HCT116 (cell line): Measurements from ENCODE around the gene AMZ1. TPM values are rescaled to one million over a fixed set of nuclear protein-coding genes. Genes with fewer than 3 reads are reported as not detected.

Source experiments
- ATAC-seq: fragments of 200-7000 bp; cut with Tn5 transposase; 2 replicates; pipeline ENCODE4 v1.9.1; 2020; ENCODE audit warnings: mild to moderate bottlenecking, moderate library complexity
- BruUV-seq: library from RNA; stranded (reverse); fragments of 400-500 nt; replicated peaks from 2 replicates; lab custom pipeline; 2021; lab: Mats Ljungman, UMichigan
- CTCF ChIA-PET: fragments of 300-600 bp; sonication (Branson Sonifier 250); formaldehyde crosslinking; loops from one replicate; lab custom pipeline; 2021; ENCODE audit warnings: antibody characterized with exemption; lab: Charles Lee
- POLR2A ChIA-PET: fragments of 300-600, 350-600 bp; sonication (Branson Sonifier 250); formaldehyde crosslinking; loops from one replicate; lab custom pipeline; 2021; ENCODE audit warnings: antibody characterized with exemption; lab: Charles Lee
- RAD21 ChIA-PET, 2 experiments: fragments of 300-600 bp; sonication (Branson Sonifier 250); formaldehyde crosslinking; loops; one replicate each; lab custom pipeline; 2023; ENCODE audit warnings: low total read pairs in 2 of 2; ENCODE audit not compliant: uncharacterized antibody in 2 of 2, unreplicated experiment in 2 of 2, low non-redundant PET in 1 of 2; lab: Charles Lee
- DNase-seq: peaks from one replicate; pipeline ENCODE4 v3.0.0-alpha.2; 2010; ENCODE audit warnings: low read depth, low spot score
- H2AFZ ChIP-seq: fragments of 200-600 bp; shearing (Covaris generic), sonication (generic); 2 replicates; pipeline ENCODE4 v1.6.1; 2017; ENCODE audit warnings: low read depth, mixed run types, mixed read lengths, antibody characterized with exemption, low read length; ENCODE audit not compliant: poor library complexity, severe bottlenecking
- H3K27ac ChIP-seq: 2 replicates; pipeline ENCODE4 v1.5.1; 2012; ENCODE audit warnings: low read depth, low read length
- H3K27me3 ChIP-seq: fragments of 200-600 bp; sonication (generic); 2 replicates; pipeline ENCODE4 v1.6.1; 2016; ENCODE audit warnings: mixed run types, low read length, mixed read lengths; ENCODE audit not compliant: insufficient read depth
- H3K36me3 ChIP-seq, 2 experiments: fragments of 200-500 bp in 1 of 2; fragments of 200-600 bp in 1 of 2; sonication (Bioruptor generic) in 1 of 2; sonication (generic) in 1 of 2; 2 replicates each; pipeline versions ENCODE4 v1.5.1 to v1.6.1; 2014 to 2016; ENCODE audit warnings: low read length in 2 of 2, inconsistent platforms in 1 of 2, mixed read lengths in 1 of 2, mixed run types in 1 of 2; ENCODE audit not compliant: insufficient read depth in 2 of 2, control insufficient read depth in 1 of 2
- H3K4me1 ChIP-seq, 2 experiments: fragments of 200-600 bp in 1 of 2; sonication (generic) in 1 of 2; 2 replicates each; pipeline versions ENCODE4 v1.5.1 to v1.6.1; 2012 to 2017; ENCODE audit warnings: low read length in 2 of 2, inconsistent platforms in 1 of 2, mild to moderate bottlenecking in 1 of 2, mixed read lengths in 1 of 2, mixed run types in 1 of 2, moderate library complexity in 1 of 2; ENCODE audit not compliant: insufficient read depth in 2 of 2, control insufficient read depth in 1 of 2
- H3K4me2 ChIP-seq: fragments of 200-600 bp; sonication (generic); 2 replicates; pipeline ENCODE4 v1.6.1; 2017; ENCODE audit warnings: mixed run types, low read length, mixed read lengths
- H3K4me3 ChIP-seq, 2 experiments: fragments of 200-600 bp in 1 of 2; sonication (generic) in 1 of 2; replicated peaks in 1 of 2; 2 replicates each; pipeline ENCODE4 v1.5.1; 2011 to 2016; ENCODE audit warnings: low read length in 2 of 2, control low read depth in 1 of 2, low read depth in 1 of 2, mild to moderate bottlenecking in 1 of 2, mixed read lengths in 1 of 2, mixed run types in 1 of 2
- H3K79me2 ChIP-seq: fragments of 200-600 bp; sonication (generic); 2 replicates; pipeline ENCODE4 v1.6.1; 2017; ENCODE audit warnings: mild to moderate bottlenecking, mixed run types, low read length, moderate library complexity, mixed read lengths; ENCODE audit not compliant: insufficient read depth
- H3K9ac ChIP-seq: fragments of 200-600 bp; sonication (generic); 2 replicates; pipeline ENCODE4 v1.6.1; 2016; ENCODE audit warnings: low read length, mixed read lengths
- H3K9me2 ChIP-seq: fragments of 200-600 bp; sonication (generic), shearing (Covaris generic); 2 replicates; pipeline ENCODE4 v1.6.1; 2017; ENCODE audit warnings: mixed run types, mild to moderate bottlenecking, moderate library complexity; ENCODE audit not compliant: insufficient read depth
- H3K9me3 ChIP-seq, 2 experiments: fragments of 200-500 bp in 1 of 2; fragments of 200-600 bp in 1 of 2; sonication (Bioruptor generic) in 1 of 2; sonication (generic) in 1 of 2; 2 replicates each; pipeline ENCODE4 v1.6.1; 2014 to 2017; ENCODE audit warnings: low read length in 2 of 2, mixed read lengths in 2 of 2, inconsistent platforms in 1 of 2, low read depth in 1 of 2, mild to moderate bottlenecking in 1 of 2, mixed run types in 1 of 2, moderate library complexity in 1 of 2; ENCODE audit not compliant: control insufficient read depth in 1 of 2, insufficient read depth in 1 of 2
- H4K20me1 ChIP-seq: fragments of 200-600 bp; sonication (generic), shearing (Covaris generic); 2 replicates; pipeline ENCODE4 v1.6.1; 2017; ENCODE audit warnings: mixed run types, mild to moderate bottlenecking, moderate library complexity; ENCODE audit not compliant: insufficient read depth
- CEBPB ChIP-seq: IDR thresholded peaks from 2 replicates; pipeline ENCODE4 v1.6.1; 2012; ENCODE audit warnings: low read depth
- ELF1 ChIP-seq: IDR thresholded peaks from 2 replicates; pipeline ENCODE4 v1.6.1; 2012; ENCODE audit warnings: low read depth, borderline replicate concordance
- EZH2phosphoT487 ChIP-seq: fragments of 200-600 bp; IDR thresholded peaks from 2 replicates; pipeline ENCODE4 v1.6.1; 2018; ENCODE audit warnings: antibody characterized with exemption, borderline replicate concordance
- JUND ChIP-seq: IDR thresholded peaks from 2 replicates; pipeline ENCODE4 v1.6.1; 2012
- POLR2A ChIP-seq: IDR thresholded peaks from 2 replicates; pipeline ENCODE4 v1.7.0; 2011; ENCODE audit warnings: borderline replicate concordance; ENCODE audit not compliant: insufficient read depth, insufficient read length; ENCODE audit errors: extremely low read depth
- POLR2AphosphoS5 ChIP-seq: IDR thresholded peaks from 2 replicates; pipeline ENCODE4 v1.6.1; 2011; ENCODE audit warnings: mild to moderate bottlenecking, low read depth, low read length, moderate library complexity
- SIN3A ChIP-seq: IDR thresholded peaks from 2 replicates; pipeline ENCODE4 v1.6.1; 2012; ENCODE audit warnings: low read depth
- YY1 ChIP-seq: IDR thresholded peaks from 2 replicates; pipeline ENCODE4 v1.6.1; 2011; ENCODE audit warnings: low read length, low read depth, moderate library complexity, mild to moderate bottlenecking; ENCODE audit not compliant: insufficient replicate concordance; ENCODE audit errors: extremely low read depth
- ZNF274 ChIP-seq: fragments of 200-500 bp; sonication (Bioruptor generic); IDR thresholded peaks from 2 replicates; pipeline ENCODE4 v1.6.1; 2014; ENCODE audit warnings: mild to moderate bottlenecking, low read depth, low read length, inconsistent platforms
- intact Hi-C: fragments of 100-400 bp; cut with micrococcal nuclease; formaldehyde crosslinking; loops from 2 replicates; pipeline ENCODE4 v1.10.0; 2022
- total RNA-seq: library from RNA; stranded (reverse); gene quantifications from one replicate; pipeline ENCODE4 v1.2.1, GENCODE V29; 2021; ENCODE audit not compliant: unreplicated experiment
- TF ChIP-seq, protein P1 (sequence below), 3 experiments: fragments of 200-600 bp in 1 of 3; sonication (generic) in 1 of 3; IDR thresholded peaks in 2 of 3; conservative IDR thresholded peaks in 1 of 3; 2 replicates each; pipeline ENCODE4 v1.5.1; 2012 to 2017; ENCODE audit warnings: low read depth in 2 of 3, low read length in 2 of 3, antibody characterized with exemption in 1 of 3, borderline replicate concordance in 1 of 3, control low read depth in 1 of 3, mild to moderate bottlenecking in 1 of 3, mixed read lengths in 1 of 3, mixed run types in 1 of 3, moderate library complexity in 1 of 3; ENCODE audit not compliant: insufficient read depth in 1 of 3
- TF ChIP-seq, protein P2 (sequence below): IDR thresholded peaks from 2 replicates; pipeline ENCODE4 v1.6.1; 2012

AMZ1 gene
- total RNA-seq, 1 experiment from 2014 or later: not detected

DNA sequence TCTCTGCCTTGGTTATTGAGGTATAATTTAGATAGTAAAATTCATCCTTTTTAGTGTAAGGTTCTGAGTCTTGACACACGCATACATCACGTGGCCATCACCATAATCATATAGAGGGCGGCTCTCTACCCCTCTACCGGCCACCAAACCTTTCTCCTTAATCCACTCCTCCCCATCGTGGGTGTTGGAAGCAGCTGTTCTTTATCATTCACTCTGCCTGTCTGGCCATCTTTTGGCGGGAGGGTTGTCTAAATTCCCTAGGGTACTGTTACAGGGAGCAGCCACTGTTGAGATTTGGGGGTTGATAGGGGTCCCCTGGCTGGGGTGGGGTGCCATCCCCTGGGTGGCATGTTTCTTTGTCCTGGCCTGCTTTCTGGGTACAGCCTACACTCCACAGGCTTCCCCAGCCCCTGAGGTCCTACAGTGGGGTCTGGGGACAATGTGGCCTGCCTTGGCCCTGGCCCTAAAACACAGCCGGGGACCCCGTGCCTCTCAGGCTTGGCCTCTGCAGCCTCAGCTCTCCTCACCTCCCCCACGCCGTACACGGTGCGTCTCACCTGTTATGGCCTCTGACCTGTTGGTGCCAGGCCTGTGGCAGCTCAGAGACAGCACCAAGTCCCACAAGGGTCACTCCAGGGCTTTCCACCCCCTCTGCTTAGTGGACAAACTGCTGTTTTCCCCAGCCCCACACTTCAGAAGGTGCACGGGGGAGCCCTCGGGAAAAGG is 17.5 kb downstream of the AMZ1 start:
- H3K79me2 ChIP-seq: no peaks in the 10 kb centered on the region
- H3K36me3 ChIP-seq: no peaks in the 10 kb centered on the region
- ChIA-PET RAD21 (no interaction called here), POLR2A (interaction anchor here (1.6 kb wide), 1 partner anchor 51 kb away, joined by 3 read pairs; no protein-coding TSS in a partner anchor), CTCF (interaction anchor here (1.1 to 2.1 kb wide), 3 partner anchors 24 to 254 kb away, joined by 3 to 7 read pairs (median 6); no protein-coding TSS in a partner anchor)
- no peak overlapping the region for H3K9ac ChIP-seq
- H3K9me3 ChIP-seq: no peaks in the 10 kb centered on the region
- no peak overlapping the region for H2AFZ ChIP-seq
- H3K4me2 ChIP-seq: no peak overlapping the region
- no peak overlapping the region for H3K4me3 ChIP-seq
- ATAC-seq: no peak
- TF ChIP-seq ELF1: no peak
- TF ChIP-seq CEBPB: no peak
- no peak for TF ChIP-seq SIN3A
- TF ChIP-seq, protein P1, sequence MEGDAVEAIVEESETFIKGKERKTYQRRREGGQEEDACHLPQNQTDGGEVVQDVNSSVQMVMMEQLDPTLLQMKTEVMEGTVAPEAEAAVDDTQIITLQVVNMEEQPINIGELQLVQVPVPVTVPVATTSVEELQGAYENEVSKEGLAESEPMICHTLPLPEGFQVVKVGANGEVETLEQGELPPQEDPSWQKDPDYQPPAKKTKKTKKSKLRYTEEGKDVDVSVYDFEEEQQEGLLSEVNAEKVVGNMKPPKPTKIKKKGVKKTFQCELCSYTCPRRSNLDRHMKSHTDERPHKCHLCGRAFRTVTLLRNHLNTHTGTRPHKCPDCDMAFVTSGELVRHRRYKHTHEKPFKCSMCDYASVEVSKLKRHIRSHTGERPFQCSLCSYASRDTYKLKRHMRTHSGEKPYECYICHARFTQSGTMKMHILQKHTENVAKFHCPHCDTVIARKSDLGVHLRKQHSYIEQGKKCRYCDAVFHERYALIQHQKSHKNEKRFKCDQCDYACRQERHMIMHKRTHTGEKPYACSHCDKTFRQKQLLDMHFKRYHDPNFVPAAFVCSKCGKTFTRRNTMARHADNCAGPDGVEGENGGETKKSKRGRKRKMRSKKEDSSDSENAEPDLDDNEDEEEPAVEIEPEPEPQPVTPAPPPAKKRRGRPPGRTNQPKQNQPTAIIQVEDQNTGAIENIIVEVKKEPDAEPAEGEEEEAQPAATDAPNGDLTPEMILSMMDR (IDR thresholded peaks at IDR 0.05 in 2 of 3, conservative IDR thresholded peaks at IDR 0.05 in 1 of 3; ENCODE audit: borderline replicate concordance in 1 of 3, insufficient read depth in 1 of 3, low read depth in 2 of 3, low read length in 2 of 3): no peak
- H3K27ac ChIP-seq: no peak overlapping the region
- H3K27me3 ChIP-seq: no peaks in the 10 kb centered on the region
- no peak for DNase-seq
- H3K4me1 ChIP-seq: peaks cover 8 to 12% of the 10 kb centered on the region in 2 experiments
- no peaks in the 10 kb centered on the region for H4K20me1 ChIP-seq
- intact Hi-C loops: no loop called here
- H3K9me2 ChIP-seq: no peaks in the 10 kb centered on the region
- BruUV-seq: no TSS peak

DNA sequence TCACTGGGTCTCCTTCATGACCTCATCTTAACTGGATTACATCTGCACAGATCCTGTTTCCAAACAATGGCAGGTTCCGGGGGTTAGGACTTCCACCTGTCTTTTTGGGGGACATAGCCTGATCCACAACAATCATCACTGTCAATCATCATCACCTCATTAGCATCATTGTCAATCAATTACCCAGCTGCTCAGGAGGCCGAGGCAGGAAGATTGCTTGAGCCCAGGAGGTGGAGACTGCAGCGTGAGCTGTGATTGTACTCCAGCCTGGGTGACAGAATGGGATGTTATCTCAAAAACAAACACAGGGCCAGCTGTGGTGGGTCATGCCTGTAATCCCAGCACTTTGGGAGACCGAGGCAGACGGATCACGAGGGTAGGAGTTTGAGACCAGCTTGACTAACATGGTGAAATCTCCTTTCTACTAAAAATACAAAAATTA is 18.7 kb downstream of the AMZ1 start:
- ChIA-PET POLR2A (interaction anchor here (1.6 kb wide), 1 partner anchor 50 kb away, joined by 3 read pairs; no protein-coding TSS in a partner anchor), RAD21 (no interaction called here), CTCF (interaction anchor here (1.0 kb wide), 1 partner anchor 26 kb away, joined by 3 read pairs; no protein-coding TSS in a partner anchor)
- no peak overlapping the region for H3K4me2 ChIP-seq
- ATAC-seq: no peak
- no TSS peak for BruUV-seq
- intact Hi-C loops: no loop called here
- no peaks in the 10 kb centered on the region for H3K27me3 ChIP-seq
- H2AFZ ChIP-seq: no peak overlapping the region
- no peaks in the 10 kb centered on the region for H3K36me3 ChIP-seq
- no peak overlapping the region for H3K27ac ChIP-seq
- no peak overlapping the region for H3K9ac ChIP-seq
- H3K4me1 ChIP-seq: peaks cover 8 to 12% of the 10 kb centered on the region in 2 experiments
- H3K79me2 ChIP-seq: no peaks in the 10 kb centered on the region
- no peaks in the 10 kb centered on the region for H4K20me1 ChIP-seq
- H3K9me3 ChIP-seq: no peaks in the 10 kb centered on the region
- no peak for DNase-seq
- no peak overlapping the region for H3K4me3 ChIP-seq
- H3K9me2 ChIP-seq: no peaks in the 10 kb centered on the region
- no peak for TF ChIP-seq EZH2phosphoT487
- TF ChIP-seq, protein P1 (IDR thresholded peaks at IDR 0.05 in 2 of 3, conservative IDR thresholded peaks at IDR 0.05 in 1 of 3; ENCODE audit: borderline replicate concordance in 1 of 3, insufficient read depth in 1 of 3, low read depth in 2 of 3, low read length in 2 of 3): no peak
- TF ChIP-seq POLR2AphosphoS5: no peak
- TF ChIP-seq JUND: no peak
- no peak for TF ChIP-seq ZNF274
- no peak for TF ChIP-seq YY1
- TF ChIP-seq POLR2A: no peak
- TF ChIP-seq, protein P2, sequence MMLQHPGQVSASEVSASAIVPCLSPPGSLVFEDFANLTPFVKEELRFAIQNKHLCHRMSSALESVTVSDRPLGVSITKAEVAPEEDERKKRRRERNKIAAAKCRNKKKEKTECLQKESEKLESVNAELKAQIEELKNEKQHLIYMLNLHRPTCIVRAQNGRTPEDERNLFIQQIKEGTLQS: no peak
